ENCODE results near the gene LKAAEAR1. TPM values are rescaled to one million over a fixed set of nuclear protein-coding genes. Genes with fewer than 3 reads are reported as not detected.

Gene LKAAEAR1
- total and polyA plus RNA-seq, 2 of the 13 experiments (the other 11 are each of a cell fraction or from before 2014, with no cell fraction given), result not detected

DNA sequence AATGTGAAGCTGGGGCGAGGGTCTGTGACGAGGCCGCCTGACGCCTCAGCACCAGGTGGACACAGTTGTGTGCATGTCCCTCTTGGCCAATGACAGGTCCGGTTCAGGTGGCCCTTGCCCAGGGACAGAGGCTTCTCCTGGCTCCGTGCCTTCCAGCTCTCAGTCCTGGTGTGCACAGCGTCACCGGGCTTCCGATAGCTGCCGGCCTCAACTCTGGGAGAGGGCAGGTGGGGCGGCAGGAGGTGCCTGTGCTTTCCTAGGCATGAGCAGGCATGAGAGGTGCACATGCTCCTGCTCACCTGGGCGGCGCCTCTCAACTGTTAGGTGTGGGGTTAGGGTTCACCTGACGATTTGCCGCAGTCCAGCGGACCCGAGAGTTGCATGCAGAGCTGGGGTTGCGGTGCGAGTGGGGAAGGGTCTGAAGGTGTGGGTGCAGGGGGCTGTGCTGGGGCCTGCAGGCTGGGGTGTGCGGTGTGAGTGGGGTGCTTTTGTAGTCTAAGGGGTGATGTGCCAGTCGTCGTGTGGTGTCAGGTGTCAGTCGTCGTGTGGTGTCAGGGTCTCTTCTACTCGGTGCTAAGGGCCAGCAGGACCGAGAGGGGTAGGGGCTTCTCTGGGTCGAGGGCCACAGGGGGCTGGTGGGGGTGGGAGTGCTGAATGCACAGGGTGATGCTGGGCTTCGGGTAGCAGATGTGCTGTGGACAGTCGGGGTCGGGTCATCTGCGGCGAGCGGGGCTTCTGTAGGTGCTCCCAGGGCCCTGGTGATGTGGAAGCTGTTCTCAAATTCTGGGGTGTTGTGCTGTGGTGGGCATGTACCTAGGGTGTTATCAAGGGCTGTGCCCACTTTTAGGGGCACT, 31.0 kb downstream of the LKAAEAR1 start (continued):
- TF ChIP-seq, protein P1, sequence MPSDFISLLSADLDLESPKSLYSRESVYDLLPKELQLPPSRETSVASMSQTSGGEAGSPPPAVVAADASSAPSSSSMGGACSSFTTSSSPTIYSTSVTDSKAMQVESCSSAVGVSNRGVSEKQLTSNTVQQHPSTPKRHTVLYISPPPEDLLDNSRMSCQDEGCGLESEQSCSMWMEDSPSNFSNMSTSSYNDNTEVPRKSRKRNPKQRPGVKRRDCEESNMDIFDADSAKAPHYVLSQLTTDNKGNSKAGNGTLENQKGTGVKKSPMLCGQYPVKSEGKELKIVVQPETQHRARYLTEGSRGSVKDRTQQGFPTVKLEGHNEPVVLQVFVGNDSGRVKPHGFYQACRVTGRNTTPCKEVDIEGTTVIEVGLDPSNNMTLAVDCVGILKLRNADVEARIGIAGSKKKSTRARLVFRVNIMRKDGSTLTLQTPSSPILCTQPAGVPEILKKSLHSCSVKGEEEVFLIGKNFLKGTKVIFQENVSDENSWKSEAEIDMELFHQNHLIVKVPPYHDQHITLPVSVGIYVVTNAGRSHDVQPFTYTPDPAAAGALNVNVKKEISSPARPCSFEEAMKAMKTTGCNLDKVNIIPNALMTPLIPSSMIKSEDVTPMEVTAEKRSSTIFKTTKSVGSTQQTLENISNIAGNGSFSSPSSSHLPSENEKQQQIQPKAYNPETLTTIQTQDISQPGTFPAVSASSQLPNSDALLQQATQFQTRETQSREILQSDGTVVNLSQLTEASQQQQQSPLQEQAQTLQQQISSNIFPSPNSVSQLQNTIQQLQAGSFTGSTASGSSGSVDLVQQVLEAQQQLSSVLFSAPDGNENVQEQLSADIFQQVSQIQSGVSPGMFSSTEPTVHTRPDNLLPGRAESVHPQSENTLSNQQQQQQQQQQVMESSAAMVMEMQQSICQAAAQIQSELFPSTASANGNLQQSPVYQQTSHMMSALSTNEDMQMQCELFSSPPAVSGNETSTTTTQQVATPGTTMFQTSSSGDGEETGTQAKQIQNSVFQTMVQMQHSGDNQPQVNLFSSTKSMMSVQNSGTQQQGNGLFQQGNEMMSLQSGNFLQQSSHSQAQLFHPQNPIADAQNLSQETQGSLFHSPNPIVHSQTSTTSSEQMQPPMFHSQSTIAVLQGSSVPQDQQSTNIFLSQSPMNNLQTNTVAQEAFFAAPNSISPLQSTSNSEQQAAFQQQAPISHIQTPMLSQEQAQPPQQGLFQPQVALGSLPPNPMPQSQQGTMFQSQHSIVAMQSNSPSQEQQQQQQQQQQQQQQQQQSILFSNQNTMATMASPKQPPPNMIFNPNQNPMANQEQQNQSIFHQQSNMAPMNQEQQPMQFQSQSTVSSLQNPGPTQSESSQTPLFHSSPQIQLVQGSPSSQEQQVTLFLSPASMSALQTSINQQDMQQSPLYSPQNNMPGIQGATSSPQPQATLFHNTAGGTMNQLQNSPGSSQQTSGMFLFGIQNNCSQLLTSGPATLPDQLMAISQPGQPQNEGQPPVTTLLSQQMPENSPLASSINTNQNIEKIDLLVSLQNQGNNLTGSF (CRISPR knock-in tag; IDR thresholded peaks at IDR 0.05), result peak; percentile 86; the same call in 1 of the 2 replicates
- TF ChIP-seq SMAD1 (CRISPR knock-in tag; IDR thresholded peaks at IDR 0.05; ENCODE audit: borderline replicate concordance, low read depth), result peak; percentile 77; the same call in 1 of the 2 replicates
- no peak for TF ChIP-seq GABPA (IDR thresholded peaks at IDR 0.05; ENCODE audit: low read depth, low read length)
- no peak for TF ChIP-seq GABPA (CRISPR knock-in tag; IDR thresholded peaks at IDR 0.05; ENCODE audit: low read depth)
- TF ChIP-seq, protein P2, sequence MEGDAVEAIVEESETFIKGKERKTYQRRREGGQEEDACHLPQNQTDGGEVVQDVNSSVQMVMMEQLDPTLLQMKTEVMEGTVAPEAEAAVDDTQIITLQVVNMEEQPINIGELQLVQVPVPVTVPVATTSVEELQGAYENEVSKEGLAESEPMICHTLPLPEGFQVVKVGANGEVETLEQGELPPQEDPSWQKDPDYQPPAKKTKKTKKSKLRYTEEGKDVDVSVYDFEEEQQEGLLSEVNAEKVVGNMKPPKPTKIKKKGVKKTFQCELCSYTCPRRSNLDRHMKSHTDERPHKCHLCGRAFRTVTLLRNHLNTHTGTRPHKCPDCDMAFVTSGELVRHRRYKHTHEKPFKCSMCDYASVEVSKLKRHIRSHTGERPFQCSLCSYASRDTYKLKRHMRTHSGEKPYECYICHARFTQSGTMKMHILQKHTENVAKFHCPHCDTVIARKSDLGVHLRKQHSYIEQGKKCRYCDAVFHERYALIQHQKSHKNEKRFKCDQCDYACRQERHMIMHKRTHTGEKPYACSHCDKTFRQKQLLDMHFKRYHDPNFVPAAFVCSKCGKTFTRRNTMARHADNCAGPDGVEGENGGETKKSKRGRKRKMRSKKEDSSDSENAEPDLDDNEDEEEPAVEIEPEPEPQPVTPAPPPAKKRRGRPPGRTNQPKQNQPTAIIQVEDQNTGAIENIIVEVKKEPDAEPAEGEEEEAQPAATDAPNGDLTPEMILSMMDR (CRISPR knock-in tag; IDR thresholded peaks at IDR 0.05), result peak; percentile 34
- TF ChIP-seq ZNF460 (CRISPR knock-in tag; IDR thresholded peaks at IDR 0.05; ENCODE audit: borderline replicate concordance), result no peak
- TF ChIP-seq, protein P3, sequence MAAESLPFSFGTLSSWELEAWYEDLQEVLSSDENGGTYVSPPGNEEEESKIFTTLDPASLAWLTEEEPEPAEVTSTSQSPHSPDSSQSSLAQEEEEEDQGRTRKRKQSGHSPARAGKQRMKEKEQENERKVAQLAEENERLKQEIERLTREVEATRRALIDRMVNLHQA (CRISPR knock-in tag; IDR thresholded peaks at IDR 0.05), result no peak
- TF ChIP-seq PITX1 (CRISPR knock-in tag; IDR thresholded peaks at IDR 0.05), result peak; percentile 83
- TF ChIP-seq SMAD3 (CRISPR knock-in tag; IDR thresholded peaks at IDR 0.05), result no peak
- TF ChIP-seq, protein P4, sequence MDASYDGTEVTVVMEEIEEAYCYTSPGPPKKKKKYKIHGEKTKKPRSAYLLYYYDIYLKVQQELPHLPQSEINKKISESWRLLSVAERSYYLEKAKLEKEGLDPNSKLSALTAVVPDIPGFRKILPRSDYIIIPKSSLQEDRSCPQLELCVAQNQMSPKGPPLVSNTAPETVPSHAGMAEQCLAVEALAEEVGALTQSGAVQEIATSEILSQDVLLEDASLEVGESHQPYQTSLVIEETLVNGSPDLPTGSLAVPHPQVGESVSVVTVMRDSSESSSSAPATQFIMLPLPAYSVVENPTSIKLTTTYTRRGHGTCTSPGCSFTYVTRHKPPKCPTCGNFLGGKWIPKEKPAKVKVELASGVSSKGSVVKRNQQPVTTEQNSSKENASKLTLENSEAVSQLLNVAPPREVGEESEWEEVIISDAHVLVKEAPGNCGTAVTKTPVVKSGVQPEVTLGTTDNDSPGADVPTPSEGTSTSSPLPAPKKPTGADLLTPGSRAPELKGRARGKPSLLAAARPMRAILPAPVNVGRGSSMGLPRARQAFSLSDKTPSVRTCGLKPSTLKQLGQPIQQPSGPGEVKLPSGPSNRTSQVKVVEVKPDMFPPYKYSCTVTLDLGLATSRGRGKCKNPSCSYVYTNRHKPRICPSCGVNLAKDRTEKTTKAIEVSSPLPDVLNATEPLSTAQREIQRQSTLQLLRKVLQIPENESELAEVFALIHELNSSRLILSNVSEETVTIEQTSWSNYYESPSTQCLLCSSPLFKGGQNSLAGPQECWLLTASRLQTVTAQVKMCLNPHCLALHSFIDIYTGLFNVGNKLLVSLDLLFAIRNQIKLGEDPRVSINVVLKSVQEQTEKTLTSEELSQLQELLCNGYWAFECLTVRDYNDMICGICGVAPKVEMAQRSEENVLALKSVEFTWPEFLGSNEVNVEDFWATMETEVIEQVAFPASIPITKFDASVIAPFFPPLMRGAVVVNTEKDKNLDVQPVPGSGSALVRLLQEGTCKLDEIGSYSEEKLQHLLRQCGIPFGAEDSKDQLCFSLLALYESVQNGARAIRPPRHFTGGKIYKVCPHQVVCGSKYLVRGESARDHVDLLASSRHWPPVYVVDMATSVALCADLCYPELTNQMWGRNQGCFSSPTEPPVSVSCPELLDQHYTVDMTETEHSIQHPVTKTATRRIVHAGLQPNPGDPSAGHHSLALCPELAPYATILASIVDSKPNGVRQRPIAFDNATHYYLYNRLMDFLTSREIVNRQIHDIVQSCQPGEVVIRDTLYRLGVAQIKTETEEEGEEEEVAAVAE (CRISPR knock-in tag; IDR thresholded peaks at IDR 0.05; ENCODE audit: borderline replicate concordance), result no peak
- TF ChIP-seq ZNF251 (CRISPR knock-in tag; IDR thresholded peaks at IDR 0.05), result peak; percentile 89; the same call in 1 of the 2 replicates
- no peak for TF ChIP-seq ZBTB8A (CRISPR knock-in tag; IDR thresholded peaks at IDR 0.05; ENCODE audit: borderline replicate concordance, low read depth)

All from HepG2 (cell line).